Upper lobe of left lung (tissue), 6 donors: ENCODE results near the gene TMEM45A. TPM values are rescaled to one million over a fixed set of nuclear protein-coding genes. Genes with fewer than 3 reads are reported as not detected.
"Not testable (repeated sequence)": the region's sequence is repeated elsewhere in the genome, so short reads cannot be mapped to it uniquely, and the experiment has no call there.

Experiments
- ATAC-seq, 2 donors: fragments of 200-7000 bp; cut with Tn5 transposase; one replicate each; pipeline ENCODE4 v1.9.1; 2022; ENCODE audit warnings: mild to moderate bottlenecking in 2 of 2, moderate library complexity in 2 of 2; ENCODE audit not compliant: low FRiP score in 2 of 2
- DNase-seq, 2 donors: peaks; one replicate each; pipeline ENCODE4 v3.0.0-alpha.2; 2019 to 2020
- H3K27ac ChIP-seq, 4 donors: fragments of 200-600 bp; sonication (generic); one replicate each; pipeline ENCODE4 v1.5.1; 2016 to 2019
- H3K27me3 ChIP-seq, 4 donors: fragments of 200-600 bp; sonication (generic); one replicate each; pipeline ENCODE4 v1.5.1; 2017 to 2019
- H3K36me3 ChIP-seq, 4 donors: fragments of 200-600 bp; sonication (generic); one replicate each; pipeline ENCODE4 v1.5.1; 2016 to 2019
- H3K4me1 ChIP-seq, 4 donors: fragments of 200-600 bp; sonication (generic); one replicate each; pipeline ENCODE4 v1.5.1; 2018 to 2019
- H3K4me3 ChIP-seq, 4 donors: fragments of 200-600 bp; sonication (generic); one replicate each; pipeline ENCODE4 v1.5.1; 2017 to 2019; ENCODE audit warnings: mild to moderate bottlenecking in 2 of 4, moderate library complexity in 1 of 4
- H3K9me3 ChIP-seq, 4 donors: fragments of 200-600 bp; sonication (generic); one replicate each; pipeline ENCODE4 v1.5.1; 2018 to 2019
- EP300 ChIP-seq, 4 donors: sonication (generic); formaldehyde crosslinking; IDR thresholded peaks; one replicate each; pipeline ENCODE4 v1.5.1; 2017; ENCODE audit warnings: antibody characterized with exemption in 4 of 4, control low read depth in 2 of 4
- POLR2A ChIP-seq, 4 donors: fragments of 450-650 bp; IDR thresholded peaks; one replicate each; pipeline ENCODE4 v1.5.1; 2016 to 2017; ENCODE audit warnings: antibody characterized with exemption in 4 of 4, mild to moderate bottlenecking in 2 of 4
- POLR2AphosphoS5 ChIP-seq, 2 donors: sonication (generic); formaldehyde crosslinking; IDR thresholded peaks; one replicate each; pipeline ENCODE4 v1.5.1; 2017; ENCODE audit warnings: antibody characterized with exemption in 2 of 2
- WGBS, 2 donors: methylation state at CpG; one replicate each; pipeline ENCODE4 v1.1.5; 2017 to 2018; 5-methylcytosine and 5-hydroxymethylcytosine counted together
- total RNA-seq, 6 donors: library from RNA; depleted of rRNA in 4 of 6; stranded (reverse); fragments of >200 nt in 4 of 6; gene quantifications; one replicate each; pipeline versions ENCODE4 v1.1.0 to v1.2.1, GENCODE V29; 2016 to 2021
- TF ChIP-seq, protein P1 (sequence below), 6 experiments: fragments of 450-650 bp in 4 of 6; fragments of 200-600 bp in 2 of 6; sonication (generic) in 2 of 6; IDR thresholded peaks; one replicate each; pipeline ENCODE4 v1.5.1; 2016 to 2019; ENCODE audit warnings: antibody characterized with exemption in 6 of 6
- donor health status: DM: no; HTN: no; CAD: no; lungs with moderate emphysema.
- donor health status: DM: no; HTN: yes; CAD: no; lungs with severe emphysema.

Gene TMEM45A
- total RNA-seq, result 10 to 100 TPM in 1 of 6 donors, 1 to 10 TPM in 5; 1.7 to 17.4 (median 5.0) TPM

- Histone ChIP-seq H3K27me3 (no peaks in the 10 kb centered on the region), H3K27ac (peak within 1 kb of the TSS; percentile 75 to 87 (median 82)), H3K4me1 (peaks cover 0 to 7% (median 3%) of the 10 kb centered on the region in 4 donors), H3K9me3 (no peaks in the 10 kb centered on the region), H3K36me3 (no peaks in the 10 kb centered on the region), H3K4me3 (peak within 1 kb of the TSS; percentile 11 to 60 (median 55))
- TF ChIP-seq POLR2A (IDR thresholded peaks at IDR 0.05) (peak in 3 of 4 donors; percentile 19 to 68 (median 48)), POLR2AphosphoS5 (IDR thresholded peaks at IDR 0.05) (peak in 1 of 2 donors; percentile 76), EP300 (IDR thresholded peaks at IDR 0.05) (no peak)
- TF ChIP-seq, protein P1, sequence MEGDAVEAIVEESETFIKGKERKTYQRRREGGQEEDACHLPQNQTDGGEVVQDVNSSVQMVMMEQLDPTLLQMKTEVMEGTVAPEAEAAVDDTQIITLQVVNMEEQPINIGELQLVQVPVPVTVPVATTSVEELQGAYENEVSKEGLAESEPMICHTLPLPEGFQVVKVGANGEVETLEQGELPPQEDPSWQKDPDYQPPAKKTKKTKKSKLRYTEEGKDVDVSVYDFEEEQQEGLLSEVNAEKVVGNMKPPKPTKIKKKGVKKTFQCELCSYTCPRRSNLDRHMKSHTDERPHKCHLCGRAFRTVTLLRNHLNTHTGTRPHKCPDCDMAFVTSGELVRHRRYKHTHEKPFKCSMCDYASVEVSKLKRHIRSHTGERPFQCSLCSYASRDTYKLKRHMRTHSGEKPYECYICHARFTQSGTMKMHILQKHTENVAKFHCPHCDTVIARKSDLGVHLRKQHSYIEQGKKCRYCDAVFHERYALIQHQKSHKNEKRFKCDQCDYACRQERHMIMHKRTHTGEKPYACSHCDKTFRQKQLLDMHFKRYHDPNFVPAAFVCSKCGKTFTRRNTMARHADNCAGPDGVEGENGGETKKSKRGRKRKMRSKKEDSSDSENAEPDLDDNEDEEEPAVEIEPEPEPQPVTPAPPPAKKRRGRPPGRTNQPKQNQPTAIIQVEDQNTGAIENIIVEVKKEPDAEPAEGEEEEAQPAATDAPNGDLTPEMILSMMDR (IDR thresholded peaks at IDR 0.05), result peak in 1 of 6 experiments; percentile 10
- WGBS, 2 donors, result 0 to 2% methylated on average over 32 to 49 of the region's 56 CpGs
- peak; percentile 99 to 100 for ATAC-seq
- DNase-seq, result peak; percentile 96 to 100
Measured at GRCh38 chr3:100492059-100493006, at the start of gene TMEM45A. Gene TMEM45A (plus strand): TSS chr3:100492619. CDS start chr3:100555212, 62,593 bp downstream.

GRCh38 chr3:100443690-100444089 lies 48.7 kb upstream of the TMEM45A start:
- no peaks in the 10 kb centered on the region for H3K4me1 ChIP-seq
- DNase-seq, result no peak
- TF ChIP-seq POLR2AphosphoS5 (IDR thresholded peaks at IDR 0.05), result no peak
- no peak overlapping the region for H3K27ac ChIP-seq
- no peaks in the 10 kb centered on the region for H3K36me3 ChIP-seq
- no peak overlapping the region for H3K4me3 ChIP-seq
- ATAC-seq, result no peak
- peaks cover 0 to 5% (median 0%) of the 10 kb centered on the region in 4 donors for H3K9me3 ChIP-seq
- H3K27me3 ChIP-seq, result no peaks in the 10 kb centered on the region

DNA sequence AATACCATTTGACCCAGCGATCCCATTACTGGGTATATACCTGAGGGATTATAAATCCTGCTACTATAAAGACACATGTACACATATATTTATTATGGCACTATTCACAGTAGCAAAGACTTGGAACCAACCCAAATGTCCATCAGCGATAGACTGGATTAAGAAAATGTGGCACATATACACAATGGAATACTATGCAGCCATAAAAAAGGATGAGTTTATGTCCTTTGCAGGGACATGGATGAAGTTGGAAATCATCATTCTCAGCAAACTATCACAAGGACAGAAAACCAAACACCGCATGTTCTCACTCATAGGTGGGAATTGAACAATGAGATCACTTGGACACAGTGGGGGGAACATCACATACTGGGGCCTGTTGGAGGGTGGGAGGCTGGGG lies 45.4 kb upstream of the TMEM45A start:
- H3K27ac ChIP-seq, ATAC-seq, H3K4me3 ChIP-seq, H3K9me3 ChIP-seq, H3K27me3 ChIP-seq, DNase-seq, H3K36me3 ChIP-seq, H3K4me1 ChIP-seq: not testable (repeated sequence)
- WGBS, 2 donors, result 96 to 100% methylated on average over 3 of the region's 3 CpGs

GRCh38 chr3:100448079-100448478 lies 44.3 kb upstream of the TMEM45A start:
- DNase-seq (no peak), ATAC-seq (no peak)
- no peaks in the 10 kb centered on the region for H3K27me3 ChIP-seq
- no peak overlapping the region for H3K4me3 ChIP-seq
- no peaks in the 10 kb centered on the region for H3K36me3 ChIP-seq
- no peaks in the 10 kb centered on the region for H3K4me1 ChIP-seq
- 89 to 95% methylated on average over 1 of the region's 1 CpG for WGBS, 2 donors
- H3K9me3 ChIP-seq, result peaks cover 0 to 5% (median 0%) of the 10 kb centered on the region in 4 donors
- H3K27ac ChIP-seq, result no peak overlapping the region
- TF ChIP-seq EP300 (IDR thresholded peaks at IDR 0.05), result no peak
- TF ChIP-seq, protein P1 (IDR thresholded peaks at IDR 0.05), result no peak
- no peak for TF ChIP-seq POLR2A (IDR thresholded peaks at IDR 0.05)
- TF ChIP-seq POLR2AphosphoS5 (IDR thresholded peaks at IDR 0.05), result no peak

DNA sequence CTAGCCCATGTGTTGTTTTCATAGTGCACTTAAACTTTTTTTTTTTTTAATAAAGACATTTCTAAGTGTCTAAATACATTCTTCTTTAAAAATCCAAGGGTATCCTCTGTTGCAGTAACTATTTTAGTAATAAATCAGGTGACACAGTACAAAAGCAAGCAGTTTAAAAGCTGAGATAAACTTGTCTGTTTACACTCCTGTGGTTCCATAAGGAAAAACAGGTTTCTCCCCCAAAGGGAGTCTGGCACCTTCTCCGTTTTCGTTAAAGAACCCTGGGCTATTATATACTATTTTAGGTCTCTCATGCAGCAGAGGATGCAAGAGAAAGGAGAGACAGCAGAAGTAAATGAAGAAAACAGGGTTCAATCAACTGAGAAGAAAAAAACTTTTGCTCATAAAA lies 43.2 kb upstream of the TMEM45A start:
- no peak for DNase-seq
- no peaks in the 10 kb centered on the region for H3K27me3 ChIP-seq
- no peaks in the 10 kb centered on the region for H3K4me1 ChIP-seq
- H3K36me3 ChIP-seq, result no peaks in the 10 kb centered on the region
- no peak for ATAC-seq
- H3K9me3 ChIP-seq, result no peaks in the 10 kb centered on the region
- TF ChIP-seq POLR2AphosphoS5 (IDR thresholded peaks at IDR 0.05) (no peak), POLR2A (IDR thresholded peaks at IDR 0.05) (no peak), EP300 (IDR thresholded peaks at IDR 0.05) (no peak)
- TF ChIP-seq, protein P1 (IDR thresholded peaks at IDR 0.05), result no peak
- no peak overlapping the region for H3K27ac ChIP-seq
- H3K4me3 ChIP-seq, result no peak overlapping the region
- WGBS, 2 donors, result 66 to 68% methylated on average over 2 of the region's 2 CpGs
